ENCODE results near the gene CNIH1. TPM values are rescaled to one million over a fixed set of nuclear protein-coding genes. Genes with fewer than 3 reads are reported as not detected.

The CNIH1 gene
- total and polyA plus RNA-seq, 2 of the 13 experiments (the other 11 are each of a cell fraction or from before 2014, with no cell fraction given) = 166 to 421 TPM

GRCh38 chr14:54374117-54374884 is 66.9 kb downstream of the CNIH1 start:
- intact Hi-C loops (cut with micrococcal nuclease; ENCODE audit: unreplicated experiment) = no loop called here
- ChIA-PET CTCF (ENCODE audit: low intra/inter-chr PET ratio, low total read pairs) (no interaction called here), POLR2A (interaction anchor here (1.0 to 1.3 kb wide), 2 partner anchors 8 to 20 kb away, joined by 3 to 4 read pairs; no protein-coding TSS in a partner anchor)
- H3K79me2 ChIP-seq (ENCODE audit: insufficient read depth, low read length) = no peaks in the 10 kb centered on the region
- ATAC-seq (peak; percentile 75), FAIRE-seq (peak; percentile 62), DNase-seq (ENCODE audit: low spot score) (peak; percentile 76)
- no peak overlapping the region for H3K4me3 ChIP-seq (replicated peaks in 1 of 3; ENCODE audit: insufficient read depth in 1 of 3, low read depth in 2 of 3, low read length in 3 of 3)
- peak overlapping the region; percentile 14; the same call in 1 of the 2 replicates for H3K4me2 ChIP-seq (ENCODE audit: low read depth, low read length)
- no peaks in the 10 kb centered on the region for H3K27me3 ChIP-seq (ENCODE audit: control insufficient read depth in 1 of 2, insufficient read depth in 2 of 2, low read length in 2 of 2)
- in situ Hi-C loops (cut with HindIII; ENCODE audit: extremely low pct_ligation_motif_present, low pct_unique_long_range_greater_than_20kb) = no loop called here
- no TSS peak for BruUV-seq (replicated peaks)
- H4K20me1 ChIP-seq (ENCODE audit: insufficient read depth, low read length) = no peaks in the 10 kb centered on the region
- H3K27ac ChIP-seq (ENCODE audit: extremely low read length, insufficient read depth, low read length) = no peak overlapping the region
- H3K9me3 ChIP-seq (ENCODE audit: low read length) = no peaks in the 10 kb centered on the region
- WGBS (ENCODE audit: low lambda C conversion rate) = 33% methylated on average over 7 of the region's 7 CpGs
- no peaks in the 10 kb centered on the region for H3K36me3 ChIP-seq (replicated peaks in 1 of 2; ENCODE audit: control insufficient read depth in 1 of 2, insufficient read depth in 2 of 2, low read length in 2 of 2)
- peaks cover 19% of the 10 kb centered on the region for H3K4me1 ChIP-seq (ENCODE audit: insufficient read depth, low read length)
- no peak overlapping the region for H3K9ac ChIP-seq (ENCODE audit: insufficient read depth, low read depth, low read length)
- H2AFZ ChIP-seq (ENCODE audit: low read length) = no peak overlapping the region
- TF ChIP-seq ZNF704 (CRISPR knock-in tag; IDR thresholded peaks at IDR 0.05; ENCODE audit: borderline replicate concordance) (no peak), MYNN (CRISPR knock-in tag; IDR thresholded peaks at IDR 0.05; ENCODE audit: low read depth) (no peak), MED8 (CRISPR knock-in tag; IDR thresholded peaks at IDR 0.05; ENCODE audit: insufficient replicate concordance) (no peak), ZNF260 (CRISPR knock-in tag; IDR thresholded peaks at IDR 0.05; ENCODE audit: borderline replicate concordance, low read depth) (no peak), ZXDC (CRISPR knock-in tag; IDR thresholded peaks at IDR 0.05) (no peak), HINFP (CRISPR knock-in tag; IDR thresholded peaks at IDR 0.05; ENCODE audit: low read depth) (no peak), ZMAT3 (CRISPR knock-in tag; conservative IDR thresholded peaks at IDR 0.05) (no peak), PTBP1 (IDR thresholded peaks at IDR 0.05; ENCODE audit: low read depth, low read length, poor library complexity, severe bottlenecking) (no peak), ZNF564 (CRISPR knock-in tag; IDR thresholded peaks at IDR 0.05) (no peak), ELF3 (CRISPR knock-in tag; IDR thresholded peaks at IDR 0.05) (0 out of 2 replicates have a peak, but pooled peaks have one; percentile 16), ETV6 (CRISPR knock-in tag; conservative IDR thresholded peaks at IDR 0.05) (no peak), ZNF143 (CRISPR knock-in tag; IDR thresholded peaks at IDR 0.05) (no peak), DZIP1 (CRISPR knock-in tag; IDR thresholded peaks at IDR 0.05) (no peak), ZNF75D (CRISPR knock-in tag; IDR thresholded peaks at IDR 0.05; ENCODE audit: borderline replicate concordance) (no peak), ZNF331 (CRISPR knock-in tag; IDR thresholded peaks at IDR 0.05) (no peak)

Data from HepG2 (cell line).